Ascending aorta (tissue), 2 donors: ENCODE results near the gene CWC27. TPM values are rescaled to one million over a fixed set of nuclear protein-coding genes. Genes with fewer than 3 reads are reported as not detected.
A peak's percentile ranks its signal among the peaks of the same experiment; 100 is the strongest.

Experiments
- DNase-seq, 2 donors: peaks; one replicate each; pipeline ENCODE4 v3.0.0-alpha.2; 2019; ENCODE audit warnings: low spot score in 2 of 2
- H3K27ac ChIP-seq, 2 donors: fragments of 200-600 bp; sonication (generic); one replicate each; pipeline ENCODE4 v1.5.1; 2016 to 2017; ENCODE audit warnings: mild to moderate bottlenecking in 1 of 2
- H3K27me3 ChIP-seq: fragments of 200-600 bp; sonication (generic); one replicate; pipeline ENCODE4 v1.5.1; 2017
- H3K36me3 ChIP-seq, 2 donors: fragments of 200-600 bp; sonication (generic); one replicate each; pipeline ENCODE4 v1.5.1; 2016
- H3K4me1 ChIP-seq, 2 donors: fragments of 200-600 bp; sonication (generic); one replicate each; pipeline ENCODE4 v1.5.1; 2016 to 2017; ENCODE audit warnings: mild to moderate bottlenecking in 1 of 2
- H3K4me3 ChIP-seq, 2 donors: fragments of 200-600 bp; sonication (generic); one replicate each; pipeline ENCODE4 v1.5.1; 2016 to 2017; ENCODE audit warnings: mild to moderate bottlenecking in 1 of 2
- H3K9me3 ChIP-seq, 2 donors: fragments of 200-600 bp; sonication (generic); one replicate each; pipeline ENCODE4 v1.5.1; 2016
- CTCF ChIP-seq, 3 experiments: fragments of 200-600 bp in 2 of 3; fragments of 450-650 bp in 1 of 3; sonication (generic) in 2 of 3; IDR thresholded peaks; one replicate each; pipeline ENCODE4 v1.5.1; 2016 to 2019; ENCODE audit warnings: antibody characterized with exemption in 3 of 3, mild to moderate bottlenecking in 1 of 3, moderate library complexity in 1 of 3
- intact Hi-C: fragments of 100-400 bp; cut with DNase I; formaldehyde crosslinking; loops from one replicate; pipeline ENCODE4 v1.15.1; 2023
- total RNA-seq: library from RNA; depleted of rRNA; stranded (reverse); fragments of >200 nt; gene quantifications from one replicate; pipeline ENCODE4 v1.1.0, GENCODE V29; 2016

CWC27 gene
- total RNA-seq, 1 donor from 2014 or later: 1.7 TPM

GRCh38 chr5:65024681-65025080, 256.0 kb downstream of the CWC27 start:
- DNase-seq: no peak
- Histone ChIP-seq H3K27ac (no peak overlapping the region), H3K27me3 (no peaks in the 10 kb centered on the region), H3K4me1 (no peaks in the 10 kb centered on the region), H3K36me3 (no peaks in the 10 kb centered on the region), H3K4me3 (no peak overlapping the region), H3K9me3 (no peaks in the 10 kb centered on the region)
- intact Hi-C loops: no loop called here
- no peak for TF ChIP-seq CTCF (IDR thresholded peaks at IDR 0.05)

GRCh38 chr5:65026816-65027548, 258.3 kb downstream of the CWC27 start:
- no peak overlapping the region for H3K4me3 ChIP-seq
- no peak for DNase-seq
- no peak overlapping the region for H3K27ac ChIP-seq
- H3K9me3 ChIP-seq: no peaks in the 10 kb centered on the region
- intact Hi-C loops: no loop called here
- TF ChIP-seq CTCF (IDR thresholded peaks at IDR 0.05): no peak
- H3K36me3 ChIP-seq: no peaks in the 10 kb centered on the region
- H3K27me3 ChIP-seq: no peaks in the 10 kb centered on the region
- no peaks in the 10 kb centered on the region for H3K4me1 ChIP-seq

- intact Hi-C loops: no loop called here
- no peaks in the 10 kb centered on the region for H3K36me3 ChIP-seq
- no peaks in the 10 kb centered on the region for H3K9me3 ChIP-seq
- DNase-seq: no peak
- H3K4me3 ChIP-seq: no peak overlapping the region
- H3K27me3 ChIP-seq: no peaks in the 10 kb centered on the region
- no peak for TF ChIP-seq CTCF (IDR thresholded peaks at IDR 0.05)
- H3K27ac ChIP-seq: no peak overlapping the region
- H3K4me1 ChIP-seq: no peaks in the 10 kb centered on the region
Observed at GRCh38 chr5:65029178-65029577, 260.4 kb downstream of the CWC27 start.

GRCh38 chr5:65030056-65030455, 261.3 kb downstream of the CWC27 start:
- no peak for DNase-seq
- Histone ChIP-seq H3K27me3 (no peaks in the 10 kb centered on the region), H3K27ac (no peak overlapping the region), H3K9me3 (no peaks in the 10 kb centered on the region), H3K4me1 (peaks cover 6 to 9% of the 10 kb centered on the region in 2 donors), H3K36me3 (no peaks in the 10 kb centered on the region), H3K4me3 (no peak overlapping the region)
- TF ChIP-seq CTCF (IDR thresholded peaks at IDR 0.05): no peak
- intact Hi-C loops: loop anchor here (10.0 kb wide), 1 partner anchor 165 kb away; no protein-coding TSS in a partner anchor

- Histone ChIP-seq H3K4me1 (peaks cover 7 to 27% of the 10 kb centered on the region in 2 donors), H3K36me3 (no peaks in the 10 kb centered on the region), H3K4me3 (no peak overlapping the region), H3K27me3 (no peaks in the 10 kb centered on the region), H3K27ac (no peak overlapping the region), H3K9me3 (no peaks in the 10 kb centered on the region)
- DNase-seq: peak in 1 of 2 donors; percentile 66
- intact Hi-C loops: loop anchor here (10.0 kb wide), 1 partner anchor 163 kb away; no protein-coding TSS in a partner anchor
- no peak for TF ChIP-seq CTCF (IDR thresholded peaks at IDR 0.05)
Observed at GRCh38 chr5:65032250-65032649, 263.5 kb downstream of the CWC27 start.
